Neural progenitor cell (in vitro differentiated cells): ENCODE measurements around the gene EPB41L4A. TPM values are rescaled to one million over a fixed set of nuclear protein-coding genes. Genes with fewer than 3 reads are reported as not detected.

ENCODE experiments used
- DNase-seq: peaks from one replicate; pipeline ENCODE4 v3.0.0-alpha.2; 2016; ENCODE audit warnings: low spot score
- H2AFZ ChIP-seq: fragments of 200-600 bp; sonication (generic); replicated peaks from 2 replicates; pipeline ENCODE4 v1.6.1; 2016; ENCODE audit warnings: antibody characterized with exemption
- H3F3A ChIP-seq: fragments of 200-600 bp; sonication (generic); 2 replicates; pipeline ENCODE4 v1.6.1; 2016; ENCODE audit warnings: antibody characterized with exemption, low read depth
- H3K27ac ChIP-seq: fragments of 200-600 bp; sonication (generic); 2 replicates; pipeline ENCODE4 v1.5.1; 2016; ENCODE audit warnings: mild to moderate bottlenecking
- H3K27me3 ChIP-seq: fragments of 200-600 bp; sonication (generic); 2 replicates; pipeline ENCODE4 v1.6.1; 2016; ENCODE audit warnings: mild to moderate bottlenecking, moderate library complexity
- H3K36me3 ChIP-seq: fragments of 200-600 bp; sonication (generic); 2 replicates; pipeline ENCODE4 v1.5.1; 2016
- H3K4me1 ChIP-seq: fragments of 200-600 bp; sonication (generic); 2 replicates; pipeline ENCODE4 v1.6.1; 2016; ENCODE audit warnings: mixed run types
- H3K4me2 ChIP-seq: fragments of 200-600 bp; sonication (generic); 2 replicates; pipeline ENCODE4 v1.6.1; 2016
- H3K4me3 ChIP-seq: fragments of 200-600 bp; sonication (generic); 2 replicates; pipeline ENCODE4 v1.5.1; 2016
- H3K79me2 ChIP-seq: fragments of 200-600 bp; sonication (generic); 2 replicates; pipeline ENCODE4 v1.6.1; 2016; ENCODE audit warnings: low read depth
- H3K9ac ChIP-seq: fragments of 200-600 bp; sonication (generic); 2 replicates; pipeline ENCODE4 v1.6.1; 2016
- H3K9me3 ChIP-seq: fragments of 200-600 bp; sonication (generic); 2 replicates; pipeline ENCODE4 v1.5.1; 2016; ENCODE audit warnings: low read depth
- H4K20me1 ChIP-seq: fragments of 200-600 bp; sonication (generic); 2 replicates; pipeline ENCODE4 v1.6.1; 2016; ENCODE audit warnings: low read depth
- H3K27ac Mint-ChIP-seq: 3 replicates; pipeline ENCODE4 v1.8.0; 2021; ENCODE audit warnings: mixed read lengths
- H3K27me3 Mint-ChIP-seq: 2 replicates; pipeline ENCODE4 v1.8.0; 2022; ENCODE audit warnings: low read depth, mild to moderate bottlenecking, inconsistent platforms, moderate library complexity, mixed read lengths; ENCODE audit not compliant: insufficient read depth
- H3K36me3 Mint-ChIP-seq: 3 replicates; pipeline ENCODE4 v1.8.0; 2021; ENCODE audit warnings: mixed read lengths
- H3K4me1 Mint-ChIP-seq: 3 replicates; pipeline ENCODE4 v1.8.0; 2021; ENCODE audit warnings: mixed read lengths
- H3K4me3 Mint-ChIP-seq: 3 replicates; pipeline ENCODE4 v1.8.0; 2021; ENCODE audit warnings: mild to moderate bottlenecking, moderate library complexity, mixed read lengths
- H3K9me3 Mint-ChIP-seq: 3 replicates; pipeline ENCODE4 v1.8.0; 2020; ENCODE audit warnings: mixed read lengths
- CTCF ChIP-seq: fragments of 200-600 bp; sonication (generic); IDR thresholded peaks from 2 replicates; pipeline ENCODE4 v1.5.1; 2017; ENCODE audit warnings: antibody characterized with exemption, mild to moderate bottlenecking
- EZH2 ChIP-seq: fragments of 200-600 bp; sonication (generic); IDR thresholded peaks from 2 replicates; pipeline ENCODE4 v1.6.1; 2017; ENCODE audit warnings: antibody characterized with exemption, mild to moderate bottlenecking, moderate library complexity
- EZH2phosphoT487 ChIP-seq: fragments of 200-600 bp; sonication (generic); IDR thresholded peaks from 2 replicates; pipeline ENCODE4 v1.6.1; 2017; ENCODE audit warnings: antibody characterized with exemption
- small RNA-seq: library from RNA; depleted of rRNA; stranded (forward); fragments of <200 nt; gene quantifications from one replicate; pipeline ENCODE3, GENCODE V24; 2015
- total RNA-seq: library from RNA; depleted of rRNA; stranded (reverse); fragments of >200 nt; gene quantifications from 2 replicates; pipeline ENCODE4 v1.2.3, GENCODE V29; 2015; ENCODE audit warnings: low replicate concordance

EPB41L4A gene
- total RNA-seq, 1 donor from 2014 or later: 2.7 TPM

GRCh38 chr5:112117551-112117950 lies 301.5 kb downstream of the EPB41L4A start:
- H3K27ac ChIP-seq: no peak overlapping the region
- H3K4me1 Mint-ChIP-seq: no peaks in the 10 kb centered on the region
- no peaks in the 10 kb centered on the region for H3K9me3 ChIP-seq
- H3K4me2 ChIP-seq: no peak overlapping the region
- H3K4me3 Mint-ChIP-seq: no peak overlapping the region
- H3K36me3 ChIP-seq: no peaks in the 10 kb centered on the region
- H2AFZ ChIP-seq: no peak overlapping the region
- no peaks in the 10 kb centered on the region for H3K9me3 Mint-ChIP-seq
- no peaks in the 10 kb centered on the region for H4K20me1 ChIP-seq
- H3K79me2 ChIP-seq: no peaks in the 10 kb centered on the region
- H3K36me3 Mint-ChIP-seq: no peaks in the 10 kb centered on the region
- DNase-seq: no peak
- no peak overlapping the region for H3K9ac ChIP-seq
- peaks cover 3% of the 10 kb centered on the region for H3K27me3 Mint-ChIP-seq
- H3K4me1 ChIP-seq: no peaks in the 10 kb centered on the region
- H3F3A ChIP-seq: no peaks in the 10 kb centered on the region
- no peak overlapping the region for H3K27ac Mint-ChIP-seq
- H3K4me3 ChIP-seq: no peak overlapping the region
- H3K27me3 ChIP-seq: no peaks in the 10 kb centered on the region
- TF ChIP-seq EZH2 (no peak), EZH2phosphoT487 (no peak), CTCF (no peak)

- Histone ChIP-seq H3K4me2 (no peak overlapping the region), H3K4me3 (no peak overlapping the region), H3K9me3 (no peaks in the 10 kb centered on the region), H3K27ac (no peak overlapping the region), H4K20me1 (no peaks in the 10 kb centered on the region), H2AFZ (no peak overlapping the region), H3K79me2 (no peaks in the 10 kb centered on the region), H3K4me1 (no peaks in the 10 kb centered on the region), H3K27me3 (no peaks in the 10 kb centered on the region), H3K9ac (no peak overlapping the region), H3F3A (no peaks in the 10 kb centered on the region), H3K36me3 (no peaks in the 10 kb centered on the region)
- H3K27ac Mint-ChIP-seq: no peak overlapping the region
- peaks cover 3% of the 10 kb centered on the region for H3K27me3 Mint-ChIP-seq
- H3K36me3 Mint-ChIP-seq: no peaks in the 10 kb centered on the region
- H3K4me3 Mint-ChIP-seq: no peak overlapping the region
- no peak for DNase-seq
- no peaks in the 10 kb centered on the region for H3K4me1 Mint-ChIP-seq
- no peaks in the 10 kb centered on the region for H3K9me3 Mint-ChIP-seq
- TF ChIP-seq EZH2phosphoT487: no peak
- TF ChIP-seq CTCF: no peak
- TF ChIP-seq EZH2: no peak
Observed at GRCh38 chr5:112116371-112116770, 302.7 kb downstream of the EPB41L4A start.

GRCh38 chr5:112113565-112113964 lies 305.5 kb downstream of the EPB41L4A start:
- no peaks in the 10 kb centered on the region for H4K20me1 ChIP-seq
- no peaks in the 10 kb centered on the region for H3K36me3 ChIP-seq
- no peak overlapping the region for H3K4me3 Mint-ChIP-seq
- no peak overlapping the region for H3K9ac ChIP-seq
- H3K4me1 ChIP-seq: no peaks in the 10 kb centered on the region
- H3K9me3 Mint-ChIP-seq: no peaks in the 10 kb centered on the region
- H3K79me2 ChIP-seq: no peaks in the 10 kb centered on the region
- no peak overlapping the region for H3K4me3 ChIP-seq
- no peak for DNase-seq
- no peaks in the 10 kb centered on the region for H3K27me3 ChIP-seq
- no peak for TF ChIP-seq CTCF
- no peak overlapping the region for H3K27ac ChIP-seq
- no peaks in the 10 kb centered on the region for H3K36me3 Mint-ChIP-seq
- H2AFZ ChIP-seq: no peak overlapping the region
- peaks cover 2% of the 10 kb centered on the region for H3K27me3 Mint-ChIP-seq
- no peaks in the 10 kb centered on the region for H3K9me3 ChIP-seq
- H3K4me2 ChIP-seq: no peak overlapping the region
- no peaks in the 10 kb centered on the region for H3K4me1 Mint-ChIP-seq
- H3K27ac Mint-ChIP-seq: no peak overlapping the region
- H3F3A ChIP-seq: no peaks in the 10 kb centered on the region

Small RNAs within 50 kb of the gene (small RNA-seq; reads per million reads assigned to genes)
- not detected for gene AC010265.1
- gene HMGB3P16: not detected
- gene SNORA13: 3.7 reads per million, percentile 92 among the genes with 10 or more reads in this experiment
